B cell (primary cell): ENCODE measurements around the gene P2RY6. TPM values are rescaled to one million over a fixed set of nuclear protein-coding genes. Genes with fewer than 3 reads are reported as not detected.

Experiments used
- ATAC-seq: fragments of 200-7000 bp; cut with Tn5 transposase; one replicate; pipeline ENCODE4 v1.10.0; 2021; ENCODE audit warnings: low read depth, mild to moderate bottlenecking, moderate number of reproducible peaks, moderate library complexity
- CTCF ChIA-PET: fragments of 350-600 bp; sonication (Branson Sonifier 250); formaldehyde crosslinking; loops from one replicate; lab custom pipeline; 2021; ENCODE audit warnings: antibody characterized with exemption, inconsistent platforms; lab: Charles Lee
- POLR2A ChIA-PET: fragments of 350-600 bp; sonication (Branson Sonifier 250); formaldehyde crosslinking; loops from one replicate; lab custom pipeline; 2021; ENCODE audit warnings: antibody characterized with exemption; lab: Charles Lee
- DNase-seq: peaks from one replicate; pipeline ENCODE4 v3.0.0; 2013
- H2AFZ ChIP-seq: 2 replicates; pipeline ENCODE4 v1.6.1; 2012; ENCODE audit warnings: mild to moderate bottlenecking, low read depth, low read length; ENCODE audit not compliant: insufficient read depth, poor library complexity, severe bottlenecking
- H3K27ac ChIP-seq, 2 donors: 1 replicate in 1 of 2; 2 replicates in 1 of 2; pipeline ENCODE4 v1.5.1; 2012 to 2013; ENCODE audit warnings: low read length in 2 of 2, mild to moderate bottlenecking in 2 of 2, moderate library complexity in 1 of 2
- H3K27me3 ChIP-seq, 4 experiments: fragments of 200-600 bp in 1 of 4; sonication (generic) in 1 of 4; replicated peaks in 1 of 4; 1 replicate in 2 of 4; 2 replicates in 2 of 4; pipeline versions ENCODE4 v1.6.1 to v1.7.0; 2013 to 2016; ENCODE audit warnings: low read length in 3 of 4, mild to moderate bottlenecking in 2 of 4, mixed read lengths in 1 of 4, moderate library complexity in 1 of 4; ENCODE audit not compliant: insufficient read depth in 4 of 4, control insufficient read depth in 3 of 4; ENCODE audit errors: control extremely low read depth in 1 of 4
- H3K36me3 ChIP-seq, 2 experiments: replicated peaks in 1 of 2; 1 replicate in 1 of 2; 2 replicates in 1 of 2; pipeline versions ENCODE4 v1.6.1 to v1.7.1; 2013; ENCODE audit warnings: low read length in 1 of 2; ENCODE audit not compliant: insufficient read depth in 2 of 2, control insufficient read depth in 1 of 2; ENCODE audit errors: control extremely low read depth in 1 of 2, extremely low read depth in 1 of 2
- H3K4me1 ChIP-seq, 2 donors: fragments of 200-600 bp in 1 of 2; sonication (generic) in 1 of 2; 1 replicate in 1 of 2; 2 replicates in 1 of 2; pipeline versions ENCODE4 v1.5.1 to v1.6.1; 2013 to 2017; ENCODE audit warnings: low read length in 2 of 2; ENCODE audit not compliant: control insufficient read depth in 2 of 2, insufficient read depth in 2 of 2
- H3K4me2 ChIP-seq: replicated peaks from 2 replicates; pipeline ENCODE3; 2012; ENCODE audit warnings: mild to moderate bottlenecking, low read depth, low read length; ENCODE audit not compliant: poor library complexity, severe bottlenecking
- H3K4me3 ChIP-seq, 5 experiments: fragments of 200-600 bp in 1 of 5; sonication (generic) in 1 of 5; 1 replicate in 3 of 5; 2 replicates in 2 of 5; pipeline versions ENCODE4 v1.5.1 to v1.7.0; 2011 to 2016; ENCODE audit warnings: low read length in 4 of 5, mild to moderate bottlenecking in 4 of 5, low read depth in 2 of 5, control low read depth in 1 of 5, moderate library complexity in 1 of 5; ENCODE audit not compliant: insufficient read depth in 1 of 5; ENCODE audit errors: control extremely low read depth in 1 of 5, extremely low read depth in 1 of 5
- H3K79me2 ChIP-seq: fragments of 200-600 bp; sonication (generic); one replicate; pipeline ENCODE4 v1.6.0; 2016; ENCODE audit warnings: low read length; ENCODE audit not compliant: control insufficient read depth, insufficient read depth
- H3K9ac ChIP-seq: fragments of 200-600 bp; sonication (generic); 2 replicates; pipeline ENCODE4 v1.6.1; 2017; ENCODE audit warnings: mild to moderate bottlenecking, low read length, moderate library complexity
- H3K9me3 ChIP-seq, 3 donors: one replicate each; pipeline versions ENCODE4 v1.6.1 to v1.7.1; 2013; ENCODE audit warnings: low read length in 2 of 3; ENCODE audit not compliant: control insufficient read depth in 2 of 3, insufficient read depth in 1 of 3; ENCODE audit errors: control extremely low read depth in 1 of 3
- H4K20me1 ChIP-seq: 2 replicates; pipeline ENCODE4 v1.6.0; 2012; ENCODE audit warnings: mild to moderate bottlenecking, low read length; ENCODE audit not compliant: insufficient read depth, control insufficient read depth, poor library complexity, severe bottlenecking
- H3K27ac Mint-ChIP-seq: one replicate; pipeline ENCODE4 v1.8.0; 2021; ENCODE audit warnings: mixed read lengths
- H3K27me3 Mint-ChIP-seq: one replicate; pipeline ENCODE4 v1.8.0; 2021; ENCODE audit warnings: mixed read lengths
- H3K4me1 Mint-ChIP-seq: one replicate; pipeline ENCODE4 v1.8.0; 2021; ENCODE audit warnings: mixed read lengths
- H3K4me3 Mint-ChIP-seq: one replicate; pipeline ENCODE4 v1.8.0; 2021; ENCODE audit warnings: mixed read lengths
- H3K9me3 Mint-ChIP-seq: one replicate; pipeline ENCODE4 v1.8.0; 2022; ENCODE audit warnings: mixed read lengths; ENCODE audit not compliant: insufficient read depth
- EZH2 ChIP-seq: IDR thresholded peaks from 2 replicates; pipeline ENCODE4 v1.6.1; 2012; ENCODE audit warnings: borderline replicate concordance, low read depth, mild to moderate bottlenecking, moderate library complexity, low read length; ENCODE audit not compliant: insufficient read depth, poor library complexity, severe bottlenecking
- WGBS: methylation state at CpG from one replicate; pipeline ENCODE4 v1.1.5; 2013; ENCODE audit warnings: missing lambda C conversion rate; ENCODE audit not compliant: insufficient coverage; 5-methylcytosine and 5-hydroxymethylcytosine counted together
- intact Hi-C: fragments of 100-400 bp; cut with micrococcal nuclease; formaldehyde crosslinking; loops from one replicate; pipeline ENCODE4 v1.10.0; 2022
- polyA plus RNA-seq: library from polyadenylated mRNA; depleted of rRNA; stranded (reverse); fragments of >200 nt; gene quantifications from 2 replicates; pipeline ENCODE4 v1.2.3, GENCODE V29; 2012
- total RNA-seq, 2 donors: library from RNA; stranded (reverse); fragments of 120-200 nt in 1 of 2; gene quantifications; 1 replicate in 1 of 2; 2 replicates in 1 of 2; pipeline versions ENCODE4 v1.2.3 to v1.2.4, GENCODE V29; 2013 to 2022
- TF ChIP-seq, protein P1 (sequence below): fragments of 200-600 bp; IDR thresholded peaks from one replicate; pipeline ENCODE4 v1.8.0; 2022; ENCODE audit warnings: antibody characterized with exemption, mild to moderate bottlenecking

P2RY6 gene
- total and polyA plus RNA-seq, 2 donors (not counting 1 experiment from before 2014, with no cell fraction given): 0.25 TPM; not detected in 1

DNA sequence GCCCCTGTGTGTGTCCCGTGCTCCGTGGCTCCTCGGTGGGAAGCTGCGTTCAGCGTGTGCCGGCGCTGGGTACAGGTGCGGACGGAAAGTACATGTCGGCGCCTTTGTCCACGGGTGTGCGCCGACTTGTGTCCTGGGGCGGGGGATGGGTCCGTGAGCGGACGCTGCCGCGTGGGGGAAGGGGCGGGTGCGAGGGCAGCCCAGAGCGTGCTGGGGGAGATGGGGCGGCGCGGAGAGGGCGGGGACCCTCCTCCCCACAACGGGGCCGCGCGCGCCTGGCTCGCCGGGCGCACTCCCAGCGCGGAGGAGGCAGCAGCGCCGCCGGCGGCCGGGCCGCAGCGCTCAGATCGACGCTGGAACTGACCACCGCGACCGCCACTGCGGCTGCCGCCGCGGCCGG, 70.5 kb downstream of the P2RY6 start:
- H3K9ac ChIP-seq: no peak overlapping the region
- ATAC-seq (no peak), DNase-seq (no peak)
- H4K20me1 ChIP-seq: no peaks in the 10 kb centered on the region
- CTCF ChIA-PET: interaction anchor here (1.0 to 1.2 kb wide), 2 partner anchors 9 to 51 kb away, joined by 3 to 4 read pairs; no protein-coding TSS in a partner anchor
- Mint-ChIP-seq H3K4me1 (no peaks in the 10 kb centered on the region), H3K27ac (no peak overlapping the region), H3K9me3 (no peaks in the 10 kb centered on the region), H3K27me3 (peaks cover 5% of the 10 kb centered on the region), H3K4me3 (no peak overlapping the region)
- H2AFZ ChIP-seq: no peak overlapping the region
- H3K9me3 ChIP-seq: no peaks in the 10 kb centered on the region
- POLR2A ChIA-PET: no interaction called here
- H3K27me3 ChIP-seq: no peaks in the 10 kb centered on the region
- H3K36me3 ChIP-seq: no peaks in the 10 kb centered on the region
- H3K4me2 ChIP-seq: no peak overlapping the region
- WGBS: 96% methylated on average over 47 of the region's 54 CpGs
- intact Hi-C loops: no loop called here
- TF ChIP-seq EZH2: no peak
- TF ChIP-seq, protein P1, sequence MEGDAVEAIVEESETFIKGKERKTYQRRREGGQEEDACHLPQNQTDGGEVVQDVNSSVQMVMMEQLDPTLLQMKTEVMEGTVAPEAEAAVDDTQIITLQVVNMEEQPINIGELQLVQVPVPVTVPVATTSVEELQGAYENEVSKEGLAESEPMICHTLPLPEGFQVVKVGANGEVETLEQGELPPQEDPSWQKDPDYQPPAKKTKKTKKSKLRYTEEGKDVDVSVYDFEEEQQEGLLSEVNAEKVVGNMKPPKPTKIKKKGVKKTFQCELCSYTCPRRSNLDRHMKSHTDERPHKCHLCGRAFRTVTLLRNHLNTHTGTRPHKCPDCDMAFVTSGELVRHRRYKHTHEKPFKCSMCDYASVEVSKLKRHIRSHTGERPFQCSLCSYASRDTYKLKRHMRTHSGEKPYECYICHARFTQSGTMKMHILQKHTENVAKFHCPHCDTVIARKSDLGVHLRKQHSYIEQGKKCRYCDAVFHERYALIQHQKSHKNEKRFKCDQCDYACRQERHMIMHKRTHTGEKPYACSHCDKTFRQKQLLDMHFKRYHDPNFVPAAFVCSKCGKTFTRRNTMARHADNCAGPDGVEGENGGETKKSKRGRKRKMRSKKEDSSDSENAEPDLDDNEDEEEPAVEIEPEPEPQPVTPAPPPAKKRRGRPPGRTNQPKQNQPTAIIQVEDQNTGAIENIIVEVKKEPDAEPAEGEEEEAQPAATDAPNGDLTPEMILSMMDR: no peak
- H3K27ac ChIP-seq: no peak overlapping the region
- H3K79me2 ChIP-seq: no peaks in the 10 kb centered on the region
- H3K4me3 ChIP-seq: no peak overlapping the region
- no peaks in the 10 kb centered on the region for H3K4me1 ChIP-seq

DNA sequence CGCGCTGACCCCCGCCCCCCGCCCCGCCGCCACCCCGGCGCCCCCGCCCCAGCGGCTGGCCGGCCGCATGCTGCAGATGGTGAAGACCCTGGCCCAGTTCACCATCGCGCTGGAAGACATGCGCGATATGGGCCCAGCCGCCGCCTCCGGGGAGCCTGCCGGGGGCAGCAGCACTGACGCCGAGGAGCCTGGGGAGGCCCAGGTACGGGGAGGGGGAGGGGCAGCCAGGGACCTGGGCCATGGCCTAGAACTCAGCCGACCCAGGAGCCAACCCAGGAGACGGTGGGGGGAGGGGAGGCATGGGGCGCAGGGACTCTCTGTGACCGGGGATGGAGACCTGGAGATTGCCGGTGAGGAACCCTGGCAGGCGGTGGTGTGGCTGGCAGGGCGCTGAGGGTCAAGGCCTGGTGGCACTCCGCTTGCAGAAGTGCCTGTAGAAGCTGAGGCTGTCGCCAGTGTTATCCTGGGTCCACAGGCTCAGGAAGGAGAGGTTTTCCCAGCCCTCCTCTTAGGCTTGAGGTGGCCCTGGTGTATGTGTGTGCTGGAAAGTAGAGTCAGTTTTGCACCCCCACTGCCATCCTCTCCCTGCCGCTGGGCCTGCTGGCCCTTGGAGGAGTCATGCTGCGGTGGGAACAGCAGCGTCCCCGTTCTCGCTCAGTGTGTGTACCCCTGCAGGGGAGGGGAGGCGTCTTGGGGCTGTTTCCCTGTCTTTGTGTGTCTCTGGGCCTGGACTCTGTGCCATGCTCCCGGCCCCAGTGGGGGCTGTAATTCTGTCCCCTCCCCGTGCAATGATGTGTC, 71.1 kb downstream of the P2RY6 start:
- H4K20me1 ChIP-seq: no peaks in the 10 kb centered on the region
- TF ChIP-seq, protein P1: no peak
- no peak for TF ChIP-seq EZH2
- H3K9ac ChIP-seq: no peak overlapping the region
- H3K36me3 ChIP-seq: no peaks in the 10 kb centered on the region
- H3K79me2 ChIP-seq: no peaks in the 10 kb centered on the region
- ChIA-PET CTCF (interaction anchor here (1.6 kb wide), 1 partner anchor 50 kb away, joined by 6 read pairs; no protein-coding TSS in a partner anchor), POLR2A (no interaction called here)
- peaks cover 5% of the 10 kb centered on the region for H3K27me3 Mint-ChIP-seq
- intact Hi-C loops: no loop called here
- H3K4me3 ChIP-seq: no peak overlapping the region
- no peaks in the 10 kb centered on the region for H3K9me3 ChIP-seq
- H2AFZ ChIP-seq: no peak overlapping the region
- DNase-seq (no peak), ATAC-seq (no peak)
- H3K4me1 Mint-ChIP-seq: no peaks in the 10 kb centered on the region
- no peak overlapping the region for H3K4me3 Mint-ChIP-seq
- no peak overlapping the region for H3K27ac Mint-ChIP-seq
- WGBS: 92% methylated on average over 37 of the region's 40 CpGs
- H3K4me1 ChIP-seq: no peaks in the 10 kb centered on the region
- H3K27me3 ChIP-seq: no peaks in the 10 kb centered on the region
- no peaks in the 10 kb centered on the region for H3K9me3 Mint-ChIP-seq
- H3K27ac ChIP-seq: no peak overlapping the region
- no peak overlapping the region for H3K4me2 ChIP-seq
